CD4-positive, alpha-beta T cell treated with Interleukin-4 for 4 hours (primary cell): Measurements from ENCODE around the gene CBX5.
"Not testable (repeated sequence)": the region's sequence is repeated elsewhere in the genome, so short reads cannot be mapped to it uniquely, and the experiment has no call there.

Experiments used
- DNase-seq: peaks from one replicate; pipeline ENCODE4 v3.0.0-alpha.2; 2020

Gene CBX5

DNA sequence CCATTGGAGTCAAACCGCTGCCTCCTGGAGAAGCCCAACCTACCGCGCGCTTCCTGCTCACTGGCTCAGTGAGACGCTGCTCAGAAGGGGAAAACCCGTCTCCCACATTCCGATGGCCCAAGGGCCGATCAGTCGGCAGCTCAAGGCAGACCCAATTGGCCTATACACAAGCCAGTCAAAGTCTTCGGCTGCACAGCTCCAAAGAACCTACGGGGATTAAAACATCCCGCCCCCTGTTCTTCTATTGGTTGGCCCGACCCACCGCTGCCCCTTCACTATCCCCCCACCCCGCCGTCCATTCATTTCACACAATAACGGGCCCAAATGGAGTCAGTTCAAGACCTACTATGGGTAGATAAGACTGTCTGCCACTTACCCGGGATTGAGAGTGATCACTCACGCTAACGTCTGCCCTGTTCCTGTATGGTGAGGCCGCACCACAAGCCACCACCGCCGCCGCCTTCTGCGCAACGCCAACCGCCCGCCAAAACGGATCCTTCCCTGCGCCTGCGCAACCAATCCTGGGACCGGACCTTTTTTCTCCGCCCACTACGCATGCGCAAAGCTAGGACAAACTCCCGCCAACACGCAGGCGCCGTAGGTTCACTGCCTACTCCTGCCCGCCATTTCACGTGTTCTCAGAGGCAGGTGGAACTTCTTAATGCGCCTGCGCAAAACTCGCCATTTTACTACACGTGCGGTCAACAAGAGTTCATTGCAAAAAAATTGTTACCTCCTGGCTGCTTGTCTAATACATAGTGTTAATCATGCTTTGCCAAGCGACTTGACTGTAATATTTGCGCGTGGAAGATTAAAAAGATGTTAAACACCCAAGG lies at the start of gene CBX5:
CBX5 (minus strand) TSS at position 491 of the 836 bp plus-strand sequence. CDS start 22,472 bp downstream, outside the sequence.
- peak; percentile 99 for DNase-seq

DNA sequence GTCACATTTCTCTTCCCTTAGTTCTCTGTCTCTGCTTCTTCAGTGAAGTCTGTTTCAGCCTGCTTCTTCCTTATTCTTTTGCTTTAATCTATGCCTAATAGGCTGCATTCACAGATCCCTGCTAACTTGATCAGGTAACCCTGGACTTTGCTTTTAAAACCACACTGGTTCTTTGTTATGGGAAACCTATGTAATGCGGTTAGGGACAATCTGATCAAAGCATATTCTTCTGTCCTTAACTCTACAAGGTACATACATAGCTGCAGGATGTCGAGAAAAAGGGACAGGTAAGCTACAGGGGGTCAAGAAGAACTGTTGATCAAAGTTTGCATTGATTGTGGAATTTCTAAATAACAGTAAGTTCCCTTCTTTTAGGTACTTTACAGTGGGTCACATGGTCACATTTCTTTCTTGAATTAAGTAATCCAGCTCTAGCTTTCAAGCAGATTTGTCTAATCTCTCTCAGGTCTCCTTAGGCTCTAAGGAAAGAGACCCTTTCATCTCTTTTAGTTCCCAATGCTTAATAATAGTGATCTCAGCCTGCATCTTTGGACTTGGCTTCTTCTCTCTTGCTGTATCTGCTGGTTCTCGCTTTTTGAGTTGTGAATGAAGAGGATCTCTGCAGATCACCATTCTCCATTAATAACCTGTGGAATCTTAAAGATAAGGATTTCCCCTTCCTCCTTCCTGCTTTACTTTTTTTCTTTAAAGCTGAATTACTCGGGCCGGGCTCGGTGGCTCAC lies 48.8 kb upstream of the CBX5 start:
- no peak for DNase-seq

DNA sequence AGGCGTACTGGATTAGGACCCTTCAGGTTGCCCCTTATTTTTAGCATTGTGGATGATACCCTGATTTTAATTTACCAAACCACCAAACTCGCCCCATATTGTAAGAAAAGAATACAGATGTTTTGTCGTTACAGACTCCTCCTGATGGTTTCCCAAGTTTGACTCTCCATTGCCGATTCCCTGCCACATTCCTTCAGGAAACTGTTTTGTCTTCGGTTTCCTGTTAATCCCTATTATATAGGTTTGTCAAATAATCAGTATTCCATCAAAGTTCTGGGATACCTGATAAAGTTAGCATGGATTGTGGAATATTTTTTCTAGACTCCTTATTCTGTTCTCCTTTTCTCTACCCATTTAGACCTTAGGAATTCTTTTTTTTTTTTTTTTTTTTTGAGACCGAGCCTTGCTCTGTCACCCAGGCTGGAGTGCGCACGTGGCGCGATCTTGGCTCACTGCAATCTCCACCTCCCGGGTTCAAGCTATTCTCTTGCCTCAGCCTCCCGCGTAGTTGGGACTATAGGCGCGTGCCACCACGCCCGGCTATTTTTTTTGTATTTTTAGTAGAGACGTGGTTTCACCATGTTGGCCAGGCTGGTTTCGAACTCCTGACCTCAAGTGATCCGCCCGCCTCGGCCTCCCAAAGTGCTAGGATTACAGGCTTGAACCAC lies 45.7 kb upstream of the CBX5 start:
- DNase-seq: not testable (repeated sequence)

DNA sequence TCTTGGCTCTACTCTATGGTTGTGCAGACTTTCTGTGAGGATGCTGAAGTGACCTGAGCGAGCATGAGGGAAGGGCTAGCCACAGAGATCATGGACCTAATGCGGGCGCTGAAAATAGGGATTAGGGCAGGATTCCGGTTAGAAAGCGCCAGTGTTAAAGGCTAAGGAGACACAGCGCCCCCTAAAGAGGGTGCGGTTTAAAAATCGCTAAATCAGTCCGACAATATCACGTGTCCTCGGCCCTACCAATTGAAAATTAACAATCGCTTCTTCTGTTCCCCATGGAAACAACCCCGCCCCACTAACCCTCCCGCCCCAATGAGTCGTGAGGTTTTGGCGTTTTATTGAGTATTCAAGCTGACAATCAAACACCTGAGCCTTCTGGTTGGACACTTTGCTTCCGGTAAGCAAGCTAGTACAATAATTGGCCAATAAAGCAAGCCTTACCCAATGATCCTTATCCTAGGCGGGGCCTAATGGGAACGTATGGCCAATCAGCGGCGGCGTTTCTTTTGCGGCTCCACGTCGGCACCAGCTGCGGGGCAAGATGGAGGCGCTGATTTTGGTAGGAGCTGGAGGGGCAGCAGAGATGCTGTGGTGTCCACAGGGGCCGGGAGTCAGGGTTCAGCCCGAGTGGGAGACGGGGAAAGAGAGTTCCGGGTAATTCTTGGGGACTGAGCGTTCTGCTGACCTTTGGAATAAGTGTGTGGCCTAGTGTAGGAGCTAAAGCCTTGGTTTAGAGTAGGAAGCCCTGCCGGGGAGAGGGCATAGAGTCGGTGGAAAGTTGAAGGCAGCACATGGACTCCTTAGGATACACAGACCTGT lies 44.9 kb upstream of the CBX5 start, which contains the start of gene COPZ1:
COPZ1 (plus strand) TSS at position 515 of the 825 bp plus-strand sequence; CDS start at position 548, 33 bp downstream.
- DNase-seq: peak; percentile 99

DNA sequence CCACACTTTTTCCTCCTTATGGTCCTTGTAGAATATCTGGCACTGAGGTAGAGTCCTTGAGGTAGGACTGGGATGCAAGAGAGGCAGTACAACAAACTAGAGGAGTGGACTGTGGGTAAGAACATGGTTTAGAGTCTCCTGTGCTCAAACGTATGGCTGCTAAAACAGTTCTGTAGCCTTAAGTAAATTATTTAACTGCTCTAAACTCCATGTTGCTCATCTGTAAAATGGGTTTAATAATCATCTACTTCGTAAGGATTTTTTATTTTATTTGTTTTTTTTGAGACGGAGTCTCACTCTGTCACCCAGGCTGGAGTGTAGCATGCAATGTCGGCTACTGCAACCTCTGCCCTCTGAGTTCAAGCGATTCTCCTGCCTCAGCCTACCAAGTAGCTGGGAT lies 41.4 kb upstream of the CBX5 start:
- DNase-seq: no peak

DNA sequence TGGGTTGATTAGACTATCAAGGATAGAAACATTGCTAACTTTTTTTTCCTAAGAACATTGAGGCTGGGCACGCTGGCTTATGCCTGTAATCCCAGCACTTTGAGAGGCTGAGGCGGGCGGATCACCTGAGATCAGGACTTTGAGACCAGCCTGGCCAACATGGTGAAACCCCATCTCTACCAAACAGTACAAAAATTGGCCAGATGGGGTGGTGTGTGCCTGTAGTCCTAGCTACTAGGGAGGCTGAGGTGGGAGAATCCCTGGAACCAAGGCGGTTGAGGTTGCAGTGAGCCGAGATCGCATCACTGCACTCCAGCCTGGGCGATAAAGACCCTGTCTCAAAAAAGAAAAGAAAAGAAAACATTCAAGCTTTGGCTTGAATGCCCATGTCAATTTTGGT lies 32.4 kb upstream of the CBX5 start:
- not testable (repeated sequence) for DNase-seq

DNA sequence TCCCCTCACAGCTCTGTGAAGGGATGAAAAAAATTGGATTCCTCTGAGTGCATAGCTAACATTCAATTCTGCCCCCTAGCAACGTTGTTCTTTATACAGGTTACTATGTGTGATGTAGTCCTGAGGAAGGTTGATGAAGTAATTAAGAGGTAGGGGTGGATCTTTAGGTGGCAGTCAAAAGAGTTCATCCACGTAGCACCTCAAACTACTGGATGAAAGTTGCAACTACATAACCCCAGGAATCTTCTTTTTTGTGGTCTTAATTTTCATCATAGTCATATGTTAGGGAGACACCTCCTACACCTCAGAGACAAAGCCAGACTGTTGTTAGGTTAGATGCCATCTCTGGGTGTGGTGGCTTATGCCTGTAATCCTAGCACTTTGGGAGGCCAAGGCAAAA lies 31.1 kb upstream of the CBX5 start:
- no peak for DNase-seq

DNA sequence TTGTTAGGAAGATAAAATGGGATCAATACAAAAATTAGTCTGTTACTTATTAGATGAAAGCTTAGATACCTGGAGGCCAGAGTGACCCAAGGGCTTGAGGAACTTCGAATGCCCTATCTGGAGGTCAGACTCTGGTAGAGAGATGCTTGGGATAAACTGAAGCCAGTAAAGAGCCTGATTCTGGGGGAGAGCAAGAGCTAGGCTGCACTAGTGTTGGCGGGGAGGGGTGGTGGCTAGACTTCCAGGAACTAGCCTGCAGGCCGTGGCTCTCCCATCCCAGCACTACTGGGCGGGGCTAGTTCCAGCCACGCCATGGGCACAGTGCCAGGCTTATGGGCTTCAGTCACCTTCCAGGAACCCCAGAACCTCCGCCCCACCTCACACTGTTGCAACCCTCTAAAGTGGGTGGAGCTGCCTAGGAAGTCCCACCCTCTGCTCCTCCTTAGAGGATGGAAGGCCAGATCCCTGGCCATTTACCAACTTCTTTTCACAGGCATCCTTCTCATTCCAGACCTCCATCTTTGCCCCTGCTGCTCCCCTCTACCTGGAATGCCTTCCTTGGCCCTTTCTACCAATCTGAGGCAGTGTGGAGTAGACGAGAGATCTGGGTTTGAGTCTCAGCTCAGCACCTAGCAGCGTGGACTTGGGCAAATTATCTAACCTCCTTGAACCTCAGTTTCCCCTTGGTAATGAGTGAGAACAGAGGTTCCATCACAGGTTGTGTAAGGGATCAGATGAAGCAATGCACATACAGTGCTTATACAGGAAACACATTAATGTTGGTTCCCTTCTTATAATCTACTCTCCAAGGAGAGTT lies 27.2 kb upstream of the CBX5 start:
- peak; percentile 41 for DNase-seq

DNA sequence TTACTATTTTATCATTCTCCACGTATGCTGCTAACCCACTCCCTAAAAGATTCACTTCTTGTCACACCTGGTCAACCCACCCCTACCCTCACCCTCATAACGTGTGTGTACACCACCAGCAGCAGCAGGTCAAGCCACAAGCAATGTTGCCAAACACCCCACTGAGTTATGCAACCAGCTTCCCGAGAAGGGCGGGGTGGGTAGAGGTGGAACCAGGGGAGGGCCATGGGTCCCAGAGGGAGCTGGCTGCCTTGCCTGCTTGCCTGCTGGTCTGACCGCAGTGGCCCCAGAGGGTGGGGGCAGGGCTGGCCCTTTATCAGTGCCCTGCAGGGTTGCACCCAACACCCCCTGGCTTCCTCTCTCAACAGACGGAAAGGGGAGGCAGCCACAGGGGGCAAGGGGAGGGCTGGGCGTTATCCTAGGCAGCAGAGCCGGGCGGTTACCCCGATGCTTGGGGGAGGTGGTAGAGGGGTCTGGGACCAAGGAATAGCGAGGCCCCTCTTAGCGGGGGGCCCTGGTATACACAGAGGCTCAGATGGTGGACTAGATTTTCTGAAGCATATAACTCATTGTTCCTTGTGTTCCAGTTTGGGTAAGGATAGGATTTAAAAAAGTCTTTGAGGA lies 24.4 kb upstream of the CBX5 start:
- peak; percentile 48 for DNase-seq

DNA sequence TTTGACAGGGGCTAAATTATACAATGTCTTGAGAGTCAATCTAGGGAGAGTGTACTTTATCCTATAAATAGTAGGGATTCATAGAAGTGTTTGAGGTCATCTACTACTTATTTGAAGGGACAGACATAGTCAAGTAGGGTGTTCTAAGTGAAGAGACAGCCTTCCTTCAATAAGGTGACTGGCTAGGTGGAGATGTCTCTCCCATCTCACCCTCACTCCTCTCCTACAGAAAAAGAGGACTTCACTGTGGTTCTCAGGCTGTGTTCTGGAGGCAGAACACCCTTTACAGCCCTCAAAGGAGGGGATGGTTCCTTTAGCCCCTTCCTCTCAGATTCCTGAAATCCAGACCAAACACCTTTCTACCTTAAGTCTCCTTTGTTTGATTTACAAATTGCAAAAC lies 23.7 kb upstream of the CBX5 start:
- DNase-seq: no peak

DNA sequence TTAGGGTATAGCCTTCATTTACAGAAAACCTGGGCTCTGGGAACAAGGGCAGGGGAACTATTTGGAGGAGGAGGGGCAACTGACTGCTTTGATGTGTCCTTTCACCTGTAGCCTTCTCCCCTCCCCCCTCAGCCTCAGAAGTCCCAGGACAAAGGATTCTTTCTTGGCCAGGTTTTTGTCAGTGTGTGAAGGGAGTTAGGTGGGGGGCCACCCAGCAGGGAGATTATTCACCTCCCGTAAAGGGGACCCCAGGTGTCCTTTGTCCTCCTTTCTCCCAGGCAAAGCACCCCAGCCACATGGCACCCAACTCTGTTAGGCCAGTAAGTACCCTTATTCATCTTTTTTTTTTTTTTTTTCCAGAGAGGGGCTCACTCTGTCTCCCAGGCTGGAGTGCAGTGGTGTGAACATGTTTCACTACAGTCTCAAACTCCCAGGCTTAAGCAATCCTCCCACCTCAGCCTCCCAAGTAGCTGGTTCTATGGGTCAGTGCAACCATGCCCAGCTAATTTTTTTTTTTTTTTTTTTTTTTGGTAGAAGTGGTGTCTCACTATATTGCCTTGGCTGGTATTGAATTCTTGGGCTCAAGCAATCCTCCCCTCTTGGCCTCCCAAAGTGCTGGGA lies 21.6 kb upstream of the CBX5 start:
- no peak for DNase-seq

DNA sequence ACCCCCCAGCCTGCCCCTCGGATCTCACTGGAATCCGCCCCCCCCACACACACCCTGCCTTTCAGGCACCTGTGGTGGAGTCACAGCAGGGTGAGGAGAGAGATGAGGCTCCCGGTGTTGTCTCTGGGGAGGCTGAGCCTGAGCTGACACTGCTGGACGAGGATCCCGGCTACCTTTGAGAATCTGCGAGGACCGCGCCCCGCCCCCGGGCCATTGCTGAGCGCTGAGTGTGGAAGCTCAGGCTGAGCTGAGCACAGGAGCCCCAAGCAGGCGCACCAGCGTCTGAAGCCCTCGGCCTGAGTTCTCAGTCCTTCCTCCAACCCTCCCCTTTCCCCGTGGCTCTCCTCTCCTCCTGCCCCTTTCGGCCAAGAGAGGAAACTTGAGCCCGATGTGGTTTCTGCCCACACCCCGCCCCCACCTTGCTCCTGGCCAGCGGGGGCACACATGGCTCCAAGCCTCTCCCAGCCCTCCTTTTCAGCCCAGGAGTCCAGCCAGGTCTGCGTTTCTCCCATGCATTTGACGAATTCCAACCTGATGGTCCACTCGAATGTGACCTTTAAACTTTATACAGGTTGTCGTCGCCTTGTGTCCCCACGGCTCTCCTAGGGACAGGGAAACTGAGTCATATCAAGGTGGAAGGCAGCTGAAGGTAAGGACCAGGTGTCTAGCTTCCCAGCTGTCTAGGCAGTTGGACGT lies 21.0 kb upstream of the CBX5 start, which contains the start of gene NFE2:
NFE2 (minus strand) TSS at position 284 of the 696 bp plus-strand sequence. CDS start 5,767 bp downstream, outside the sequence.
- DNase-seq: no peak

DNA sequence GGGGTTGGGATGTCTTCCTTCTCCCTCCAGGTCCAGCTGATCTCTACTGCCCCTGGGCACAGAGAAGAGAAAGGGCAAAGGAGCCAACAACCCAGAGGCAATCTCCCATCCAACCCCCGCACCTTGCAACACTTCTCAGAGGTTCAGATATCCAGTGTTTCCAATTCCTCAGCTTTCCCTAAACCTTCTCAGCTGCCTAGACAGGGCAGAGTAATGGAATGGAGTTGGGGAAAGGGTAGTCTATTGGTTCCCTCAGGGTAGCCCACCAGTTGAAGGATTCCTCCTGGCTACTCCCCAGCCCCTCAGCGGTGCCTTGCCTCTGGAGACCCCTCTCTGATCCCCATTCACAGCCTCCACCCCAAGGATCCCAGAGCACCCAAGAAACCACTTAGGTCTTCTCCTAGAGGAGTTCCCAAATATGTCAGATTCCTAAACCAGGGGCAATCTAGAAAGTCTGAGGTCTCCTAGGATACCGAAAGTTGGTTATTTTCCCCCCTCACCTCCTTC lies 20.4 kb upstream of the CBX5 start:
- no peak for DNase-seq

DNA sequence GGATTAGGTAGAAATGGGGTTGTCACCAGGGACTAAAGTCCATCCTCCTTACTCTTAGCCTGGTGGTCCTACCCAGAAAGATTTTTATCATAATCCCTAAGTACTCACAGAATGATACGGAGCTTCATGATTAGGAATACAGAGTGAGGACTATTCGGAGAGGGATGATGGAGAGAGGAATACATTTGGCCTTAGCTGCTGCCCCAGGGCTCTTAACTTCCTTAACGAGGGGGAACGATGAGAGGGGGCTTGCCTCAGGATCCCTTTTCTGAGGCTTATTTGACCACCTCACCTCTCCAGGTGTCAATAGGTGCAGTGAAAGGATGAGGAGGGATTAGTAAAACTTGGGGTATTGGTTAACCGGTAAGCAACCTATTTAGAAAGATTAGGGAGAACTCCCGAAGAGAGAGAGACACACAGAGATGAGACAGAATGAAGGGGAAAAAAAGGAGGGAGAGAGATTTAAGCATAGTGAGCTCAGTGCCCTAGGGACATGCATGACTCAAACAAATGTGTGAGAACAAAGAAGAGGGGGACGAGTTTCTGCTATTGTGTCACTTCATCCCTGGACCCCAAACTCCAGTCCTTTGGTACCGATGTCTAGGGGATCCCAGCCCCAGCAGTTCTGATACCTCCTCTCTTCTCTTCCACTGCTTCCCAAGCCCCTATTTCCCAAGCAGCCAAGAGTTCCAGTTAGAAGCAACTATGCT lies 19.7 kb upstream of the CBX5 start:
- DNase-seq: no peak

DNA sequence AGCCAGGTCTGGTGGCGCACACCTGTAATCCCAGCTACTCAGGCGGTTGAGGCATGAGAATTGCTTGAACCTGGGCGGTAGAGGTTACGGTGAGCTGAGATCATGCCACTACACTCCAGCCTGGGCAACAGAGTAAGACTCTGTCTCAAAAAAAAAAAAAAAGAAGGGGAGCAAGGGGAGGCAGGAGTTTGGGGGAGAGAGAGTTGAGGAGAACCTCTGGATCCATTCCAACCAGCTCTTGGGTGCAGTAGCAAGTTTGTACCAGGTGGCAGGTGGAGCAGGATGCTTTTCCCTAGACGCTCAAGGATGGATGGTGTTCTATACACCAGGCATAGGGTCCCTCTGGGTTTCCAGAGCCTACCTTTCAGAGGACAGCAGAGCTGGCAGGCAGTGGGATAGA lies 19.0 kb upstream of the CBX5 start:
- no peak for DNase-seq

DNA sequence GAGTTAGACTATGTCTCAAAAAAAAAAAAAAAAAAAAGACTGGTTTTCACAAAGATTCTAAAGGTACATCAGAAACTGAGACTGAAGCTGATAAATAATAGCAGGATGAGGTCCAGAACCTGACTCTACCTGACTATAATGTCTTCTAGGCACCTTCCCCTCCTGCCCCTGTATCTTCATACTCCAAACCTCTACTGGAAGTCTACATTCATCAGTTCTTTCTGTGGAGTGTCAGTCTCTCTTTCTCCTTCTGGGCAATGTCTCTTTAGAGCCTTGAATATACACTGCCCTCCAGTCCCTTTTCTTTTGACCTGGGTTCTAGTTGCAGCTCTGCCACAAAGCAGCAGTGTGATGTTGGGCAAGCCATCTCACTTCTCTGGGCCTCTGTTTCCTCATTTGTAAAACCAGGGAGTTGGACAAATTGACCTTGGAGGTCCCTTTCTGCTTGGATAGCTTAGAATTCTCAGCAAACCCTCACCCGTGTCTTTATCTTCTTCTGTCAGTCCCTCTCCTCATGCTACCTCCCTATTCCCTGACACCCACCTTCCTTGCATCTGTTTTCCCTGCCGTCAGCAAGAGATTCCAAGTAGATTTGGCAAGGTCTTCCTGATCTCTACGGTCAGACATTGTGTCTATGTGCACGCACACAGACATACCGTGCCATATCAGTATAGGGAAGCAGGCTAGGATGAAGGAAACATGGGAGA lies 16.6 kb upstream of the CBX5 start:
- no peak for DNase-seq

DNA sequence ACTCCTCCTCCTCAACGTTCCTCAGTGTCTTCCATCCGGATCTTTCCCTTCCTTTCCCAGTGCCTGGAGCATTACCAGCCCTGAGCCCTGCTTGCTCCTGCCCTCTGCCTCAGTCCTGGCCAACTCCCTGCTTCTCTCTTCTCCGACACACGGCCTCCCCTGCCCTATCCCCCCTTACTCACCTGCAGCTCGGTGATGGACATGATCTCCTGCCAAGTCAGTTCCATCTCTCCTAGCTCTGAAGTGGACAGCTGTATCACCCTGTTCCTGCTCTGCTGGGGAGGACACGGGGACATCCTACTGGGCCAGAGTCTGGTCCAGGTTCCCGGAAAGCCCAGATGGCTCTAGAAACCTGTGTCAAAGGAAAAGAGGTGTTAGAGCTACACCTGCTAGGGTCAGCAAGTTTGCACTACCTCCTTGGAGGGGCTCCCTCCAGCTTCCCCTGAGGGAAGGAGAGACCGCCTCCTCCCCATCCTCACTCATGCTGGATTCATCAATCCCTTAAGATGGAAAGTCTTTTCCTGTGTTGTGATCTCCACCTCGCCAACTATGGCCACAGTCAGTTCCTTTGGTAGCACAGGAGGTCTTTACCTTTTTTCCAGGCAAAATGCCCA lies 15.1 kb upstream of the CBX5 start:
- DNase-seq: no peak
